ENCODE measurements around the gene TAF6.

DNA sequence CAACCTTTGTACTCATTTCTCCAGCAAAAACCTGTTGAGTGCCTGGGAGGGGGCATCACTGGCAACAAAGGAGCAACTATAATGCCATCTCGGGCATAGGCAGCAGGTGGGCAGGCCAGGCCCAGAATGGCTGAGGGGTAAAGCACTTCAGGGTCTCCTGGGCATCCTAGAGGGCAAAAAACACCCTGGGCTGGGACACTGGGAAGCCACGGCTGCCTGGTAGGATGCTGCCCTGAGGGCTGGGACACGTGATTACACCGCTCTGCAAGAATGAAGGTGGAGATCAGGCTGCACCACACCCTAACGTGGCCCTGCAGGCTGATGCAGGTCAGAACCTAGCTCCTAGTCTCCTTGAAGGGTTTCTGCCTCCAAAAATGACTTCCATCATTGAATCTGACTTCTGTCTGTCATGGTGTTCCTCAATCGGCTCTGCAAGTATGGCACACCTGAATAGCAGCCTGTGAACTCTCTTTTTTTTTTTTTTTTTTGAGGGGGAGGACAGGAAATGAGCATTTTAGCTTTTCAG, 43.9 kb upstream of the TAF6 start:
- TF ChIP-seq CTCF (IDR thresholded peaks at IDR 0.05) (no peak), EP300 (IDR thresholded peaks at IDR 0.05) (no peak), POLR2A (IDR thresholded peaks at IDR 0.05) (no peak)
